ENCODE measurements around the gene TMEM272. TPM values are rescaled to one million over a fixed set of nuclear protein-coding genes. Genes with fewer than 3 reads are reported as not detected.

TMEM272 gene
- total and polyA plus RNA-seq, 2 donors (not counting 3 experiments of a cell fraction or from before 2014, with no cell fraction given) = not detected

GRCh38 chr13:51837016-51837415 lies 8.0 kb downstream of the TMEM272 start:
- dilution Hi-C loops (cut with MboI; ENCODE audit: extremely low pct_ligation_motif_present, low sequenced_read_pairs) = no loop called here
- Histone ChIP-seq H3K36me3 (ENCODE audit: control insufficient read depth in 2 of 2, extremely low read depth in 1 of 2, insufficient read depth in 2 of 2, low read length in 2 of 2) (no peaks in the 10 kb centered on the region), H3K27ac (ENCODE audit: insufficient read depth, low read depth, low read length) (no peak overlapping the region), H3K4me3 (replicated peaks in 1 of 3; ENCODE audit: insufficient read depth in 1 of 3, low read depth in 1 of 3, low read length in 3 of 3) (no peak overlapping the region), H3K4me1 (ENCODE audit: control insufficient read depth, extremely low read depth, insufficient read depth, low read length) (no peaks in the 10 kb centered on the region), H3K9me3 (replicated peaks; ENCODE audit: control insufficient read depth, insufficient read depth, low read length) (no peaks in the 10 kb centered on the region), H3K4me2 (ENCODE audit: insufficient read depth, low read length) (no peak overlapping the region), H3K79me2 (ENCODE audit: control insufficient read depth, insufficient read depth, low read length) (no peaks in the 10 kb centered on the region), H3K9me1 (replicated peaks; ENCODE audit: control insufficient read depth, extremely low read depth, insufficient read depth, low read length) (no peaks in the 10 kb centered on the region), H4K20me1 (replicated peaks; ENCODE audit: control insufficient read depth, extremely low read depth, insufficient read depth, low read length) (no peaks in the 10 kb centered on the region), H3K27me3 (ENCODE audit: control insufficient read depth in 2 of 2, insufficient read depth in 2 of 2, low read length in 2 of 2) (peaks cover 5 to 6% of the 10 kb centered on the region in 2 experiments), H2AFZ (ENCODE audit: low read depth, low read length) (no peak overlapping the region), H3K9ac (replicated peaks; ENCODE audit: extremely low read depth, insufficient read depth, low read length) (no peak overlapping the region)
- ChIA-PET CTCF (interaction anchor here (1.1 kb wide), 1 partner anchor 712 kb away, joined by 3 read pairs; no protein-coding TSS in a partner anchor), POLR2A (no interaction called here)
- intact Hi-C loops (cut with micrococcal nuclease) = no loop called here
- FAIRE-seq = no peak
- TF ChIP-seq FOS (IDR thresholded peaks at IDR 0.05; ENCODE audit: borderline replicate concordance, insufficient read depth, low read length) (no peak), CTCF (IDR thresholded peaks at IDR 0.05; ENCODE audit: extremely low read depth in 1 of 2, insufficient read depth in 1 of 2, low read depth in 1 of 2, low read length in 2 of 2) (no peak), MYC (IDR thresholded peaks at IDR 0.05; ENCODE audit: low read depth, low read length) (no peak), MAX (IDR thresholded peaks at IDR 0.05; ENCODE audit: insufficient read depth, insufficient read length) (no peak), GATA2 (IDR thresholded peaks at IDR 0.05; ENCODE audit: insufficient read depth, insufficient read length, low read depth, low read length) (no peak), POLR2AphosphoS5 (IDR thresholded peaks at IDR 0.05; ENCODE audit: insufficient read depth, low read depth, low read length) (no peak), JUN (IDR thresholded peaks at IDR 0.05; ENCODE audit: borderline replicate concordance, insufficient read depth, insufficient read length, low read depth) (no peak), EZH2 (IDR thresholded peaks at IDR 0.05; ENCODE audit: borderline replicate concordance, low read depth, low read length, severe bottlenecking) (no peak), POLR2A (IDR thresholded peaks at IDR 0.05; ENCODE audit: low read depth, low read length) (no peak)
- no TSS peak for BruUV-seq (replicated peaks)
- DNase-seq (ENCODE audit: low read depth, low spot score) = no peak

All from endothelial cell of umbilical vein (primary cell).